HEK293 (cell line): ENCODE data around the gene PRKAR2B.

Source experiments
- BCL11A ChIP-seq: fragments of 450-650 bp; formaldehyde crosslinking; IDR thresholded peaks from 2 replicates; pipeline ENCODE4 v1.5.1; 2016; ENCODE audit warnings: low read depth, missing biosample characterization, missing genetic modification characterization
- OSR2 ChIP-seq: fragments of 450-650 bp; formaldehyde crosslinking; IDR thresholded peaks from 2 replicates; pipeline ENCODE4 v1.5.1; 2016; ENCODE audit warnings: missing biosample characterization, missing genetic modification characterization
- ZBTB7A ChIP-seq: fragments of 450-650 bp; formaldehyde crosslinking; IDR thresholded peaks from 2 replicates; pipeline ENCODE4 v1.5.1; 2016; ENCODE audit warnings: low read depth, missing biosample characterization, missing genetic modification characterization
- ZNF175 ChIP-seq: fragments of 450-650 bp; formaldehyde crosslinking; IDR thresholded peaks from 2 replicates; pipeline ENCODE4 v1.5.1; 2016; ENCODE audit warnings: missing biosample characterization, missing genetic modification characterization
- ZNF274 ChIP-seq, 2 experiments: fragments of 200-500 bp in 1 of 2; fragments of 450-650 bp in 1 of 2; sonication (Bioruptor generic) in 1 of 2; formaldehyde crosslinking in 1 of 2; IDR thresholded peaks; 2 replicates each; pipeline versions ENCODE4 v1.5.1 to v1.6.1; 2014 to 2016; ENCODE audit warnings: borderline replicate concordance in 1 of 2, inconsistent platforms in 1 of 2, low read length in 1 of 2, missing biosample characterization in 1 of 2, missing genetic modification characterization in 1 of 2
- ZNF366 ChIP-seq: fragments of 450-650 bp; formaldehyde crosslinking; conservative IDR thresholded peaks from 2 replicates; pipeline ENCODE4 v1.5.1; 2016; ENCODE audit warnings: missing biosample characterization, missing genetic modification characterization
- ZNF530 ChIP-seq: fragments of 450-650 bp; formaldehyde crosslinking; IDR thresholded peaks from 2 replicates; pipeline ENCODE4 v1.5.1; 2016; ENCODE audit warnings: low read depth, missing biosample characterization, missing genetic modification characterization
- ZNF548 ChIP-seq: fragments of 450-650 bp; formaldehyde crosslinking; IDR thresholded peaks from 2 replicates; pipeline ENCODE4 v1.5.1; 2016; ENCODE audit warnings: missing biosample characterization, missing genetic modification characterization
- ZNF792 ChIP-seq: fragments of 450-650 bp; formaldehyde crosslinking; IDR thresholded peaks from 2 replicates; pipeline ENCODE4 v1.5.1; 2016; ENCODE audit warnings: missing biosample characterization, missing genetic modification characterization
- TF ChIP-seq, protein P1 (sequence below): fragments of 450-650 bp; formaldehyde crosslinking; IDR thresholded peaks from 2 replicates; pipeline ENCODE4 v1.5.1; 2016; ENCODE audit warnings: missing biosample characterization, missing genetic modification characterization
- TF ChIP-seq, protein P2 (sequence below): fragments of 450-650 bp; formaldehyde crosslinking; IDR thresholded peaks from 2 replicates; pipeline ENCODE4 v1.5.1; 2016; ENCODE audit warnings: missing biosample characterization, missing genetic modification characterization
- TF ChIP-seq, protein P3 (sequence below): fragments of 450-650 bp; formaldehyde crosslinking; IDR thresholded peaks from 2 replicates; pipeline ENCODE4 v1.5.1; 2016; ENCODE audit warnings: missing biosample characterization, missing genetic modification characterization, low read depth
- TF ChIP-seq, protein P4 (sequence below): sonication (generic); formaldehyde crosslinking; IDR thresholded peaks from 2 replicates; pipeline ENCODE4 v1.8.1; 2022; ENCODE audit warnings: mild to moderate bottlenecking, moderate library complexity, missing genetic modification reagents
- TF ChIP-seq, protein P5 (sequence below): fragments of 450-650 bp; formaldehyde crosslinking; IDR thresholded peaks from 2 replicates; pipeline ENCODE4 v1.5.1; 2017; ENCODE audit warnings: missing biosample characterization, missing genetic modification characterization

DNA sequence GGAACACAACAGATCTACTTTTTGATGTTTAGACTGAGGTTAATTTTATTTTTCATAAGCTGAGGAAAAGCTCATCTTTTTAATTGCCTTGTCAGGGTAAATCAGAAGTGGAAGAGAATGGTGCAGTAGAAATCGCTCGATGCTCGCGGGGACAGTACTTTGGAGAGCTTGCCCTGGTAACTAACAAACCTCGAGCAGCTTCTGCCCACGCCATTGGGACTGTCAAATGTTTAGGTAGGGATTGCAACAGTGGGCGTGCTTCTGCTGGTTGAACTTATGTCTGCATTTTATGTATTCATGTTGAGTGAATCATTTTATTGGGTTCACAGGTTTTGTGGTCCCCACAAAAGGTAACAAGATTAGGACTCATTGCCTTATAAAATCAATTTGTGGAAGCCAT, 112.6 kb downstream of the PRKAR2B start:
- TF ChIP-seq, protein P1, sequence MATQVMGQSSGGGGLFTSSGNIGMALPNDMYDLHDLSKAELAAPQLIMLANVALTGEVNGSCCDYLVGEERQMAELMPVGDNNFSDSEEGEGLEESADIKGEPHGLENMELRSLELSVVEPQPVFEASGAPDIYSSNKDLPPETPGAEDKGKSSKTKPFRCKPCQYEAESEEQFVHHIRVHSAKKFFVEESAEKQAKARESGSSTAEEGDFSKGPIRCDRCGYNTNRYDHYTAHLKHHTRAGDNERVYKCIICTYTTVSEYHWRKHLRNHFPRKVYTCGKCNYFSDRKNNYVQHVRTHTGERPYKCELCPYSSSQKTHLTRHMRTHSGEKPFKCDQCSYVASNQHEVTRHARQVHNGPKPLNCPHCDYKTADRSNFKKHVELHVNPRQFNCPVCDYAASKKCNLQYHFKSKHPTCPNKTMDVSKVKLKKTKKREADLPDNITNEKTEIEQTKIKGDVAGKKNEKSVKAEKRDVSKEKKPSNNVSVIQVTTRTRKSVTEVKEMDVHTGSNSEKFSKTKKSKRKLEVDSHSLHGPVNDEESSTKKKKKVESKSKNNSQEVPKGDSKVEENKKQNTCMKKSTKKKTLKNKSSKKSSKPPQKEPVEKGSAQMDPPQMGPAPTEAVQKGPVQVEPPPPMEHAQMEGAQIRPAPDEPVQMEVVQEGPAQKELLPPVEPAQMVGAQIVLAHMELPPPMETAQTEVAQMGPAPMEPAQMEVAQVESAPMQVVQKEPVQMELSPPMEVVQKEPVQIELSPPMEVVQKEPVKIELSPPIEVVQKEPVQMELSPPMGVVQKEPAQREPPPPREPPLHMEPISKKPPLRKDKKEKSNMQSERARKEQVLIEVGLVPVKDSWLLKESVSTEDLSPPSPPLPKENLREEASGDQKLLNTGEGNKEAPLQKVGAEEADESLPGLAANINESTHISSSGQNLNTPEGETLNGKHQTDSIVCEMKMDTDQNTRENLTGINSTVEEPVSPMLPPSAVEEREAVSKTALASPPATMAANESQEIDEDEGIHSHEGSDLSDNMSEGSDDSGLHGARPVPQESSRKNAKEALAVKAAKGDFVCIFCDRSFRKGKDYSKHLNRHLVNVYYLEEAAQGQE, result no peak
- TF ChIP-seq, protein P2, sequence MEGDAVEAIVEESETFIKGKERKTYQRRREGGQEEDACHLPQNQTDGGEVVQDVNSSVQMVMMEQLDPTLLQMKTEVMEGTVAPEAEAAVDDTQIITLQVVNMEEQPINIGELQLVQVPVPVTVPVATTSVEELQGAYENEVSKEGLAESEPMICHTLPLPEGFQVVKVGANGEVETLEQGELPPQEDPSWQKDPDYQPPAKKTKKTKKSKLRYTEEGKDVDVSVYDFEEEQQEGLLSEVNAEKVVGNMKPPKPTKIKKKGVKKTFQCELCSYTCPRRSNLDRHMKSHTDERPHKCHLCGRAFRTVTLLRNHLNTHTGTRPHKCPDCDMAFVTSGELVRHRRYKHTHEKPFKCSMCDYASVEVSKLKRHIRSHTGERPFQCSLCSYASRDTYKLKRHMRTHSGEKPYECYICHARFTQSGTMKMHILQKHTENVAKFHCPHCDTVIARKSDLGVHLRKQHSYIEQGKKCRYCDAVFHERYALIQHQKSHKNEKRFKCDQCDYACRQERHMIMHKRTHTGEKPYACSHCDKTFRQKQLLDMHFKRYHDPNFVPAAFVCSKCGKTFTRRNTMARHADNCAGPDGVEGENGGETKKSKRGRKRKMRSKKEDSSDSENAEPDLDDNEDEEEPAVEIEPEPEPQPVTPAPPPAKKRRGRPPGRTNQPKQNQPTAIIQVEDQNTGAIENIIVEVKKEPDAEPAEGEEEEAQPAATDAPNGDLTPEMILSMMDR (tag by site-specific recombination), result no peak
- TF ChIP-seq OSR2 (tag by site-specific recombination) (no peak), ZBTB7A (no peak), ZNF175 (no peak), ZNF548 (no peak), ZNF366 (tag by site-specific recombination) (no peak), ZNF792 (tag by site-specific recombination) (no peak), BCL11A (tag by site-specific recombination) (no peak), ZNF530 (tag by site-specific recombination) (no peak), ZNF274 (IDR thresholded peaks at IDR 0.05; ENCODE audit: low read length) (no peak), ZNF274 (tag by site-specific recombination; IDR thresholded peaks at IDR 0.05; ENCODE audit: borderline replicate concordance) (no peak)
- TF ChIP-seq, protein P3, sequence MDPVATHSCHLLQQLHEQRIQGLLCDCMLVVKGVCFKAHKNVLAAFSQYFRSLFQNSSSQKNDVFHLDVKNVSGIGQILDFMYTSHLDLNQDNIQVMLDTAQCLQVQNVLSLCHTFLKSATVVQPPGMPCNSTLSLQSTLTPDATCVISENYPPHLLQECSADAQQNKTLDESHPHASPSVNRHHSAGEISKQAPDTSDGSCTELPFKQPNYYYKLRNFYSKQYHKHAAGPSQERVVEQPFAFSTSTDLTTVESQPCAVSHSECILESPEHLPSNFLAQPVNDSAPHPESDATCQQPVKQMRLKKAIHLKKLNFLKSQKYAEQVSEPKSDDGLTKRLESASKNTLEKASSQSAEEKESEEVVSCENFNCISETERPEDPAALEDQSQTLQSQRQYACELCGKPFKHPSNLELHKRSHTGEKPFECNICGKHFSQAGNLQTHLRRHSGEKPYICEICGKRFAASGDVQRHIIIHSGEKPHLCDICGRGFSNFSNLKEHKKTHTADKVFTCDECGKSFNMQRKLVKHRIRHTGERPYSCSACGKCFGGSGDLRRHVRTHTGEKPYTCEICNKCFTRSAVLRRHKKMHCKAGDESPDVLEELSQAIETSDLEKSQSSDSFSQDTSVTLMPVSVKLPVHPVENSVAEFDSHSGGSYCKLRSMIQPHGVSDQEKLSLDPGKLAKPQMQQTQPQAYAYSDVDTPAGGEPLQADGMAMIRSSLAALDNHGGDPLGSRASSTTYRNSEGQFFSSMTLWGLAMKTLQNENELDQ (tag by site-specific recombination), result no peak
- TF ChIP-seq, protein P4, sequence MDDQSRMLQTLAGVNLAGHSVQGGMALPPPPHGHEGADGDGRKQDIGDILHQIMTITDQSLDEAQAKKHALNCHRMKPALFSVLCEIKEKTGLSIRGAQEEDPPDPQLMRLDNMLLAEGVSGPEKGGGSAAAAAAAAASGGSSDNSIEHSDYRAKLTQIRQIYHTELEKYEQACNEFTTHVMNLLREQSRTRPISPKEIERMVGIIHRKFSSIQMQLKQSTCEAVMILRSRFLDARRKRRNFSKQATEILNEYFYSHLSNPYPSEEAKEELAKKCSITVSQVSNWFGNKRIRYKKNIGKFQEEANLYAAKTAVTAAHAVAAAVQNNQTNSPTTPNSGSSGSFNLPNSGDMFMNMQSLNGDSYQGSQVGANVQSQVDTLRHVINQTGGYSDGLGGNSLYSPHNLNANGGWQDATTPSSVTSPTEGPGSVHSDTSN (CRISPR knock-in tag), result no peak
- TF ChIP-seq, protein P5, sequence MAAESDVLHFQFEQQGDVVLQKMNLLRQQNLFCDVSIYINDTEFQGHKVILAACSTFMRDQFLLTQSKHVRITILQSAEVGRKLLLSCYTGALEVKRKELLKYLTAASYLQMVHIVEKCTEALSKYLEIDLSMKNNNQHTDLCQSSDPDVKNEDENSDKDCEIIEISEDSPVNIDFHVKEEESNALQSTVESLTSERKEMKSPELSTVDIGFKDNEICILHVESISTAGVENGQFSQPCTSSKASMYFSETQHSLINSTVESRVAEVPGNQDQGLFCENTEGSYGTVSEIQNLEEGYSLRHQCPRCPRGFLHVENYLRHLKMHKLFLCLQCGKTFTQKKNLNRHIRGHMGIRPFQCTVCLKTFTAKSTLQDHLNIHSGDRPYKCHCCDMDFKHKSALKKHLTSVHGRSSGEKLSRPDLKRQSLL (tag by site-specific recombination), result no peak
